AG10803 (cell line): Measurements from ENCODE around the gene CCDC144A.
A peak's percentile ranks its signal among the peaks of the same experiment; 100 is the strongest.
"Not testable (repeated sequence)": the region's sequence is repeated elsewhere in the genome, so short reads cannot be mapped to it uniquely, and the experiment has no call there.

Source experiments
- DNase-seq: peaks from one replicate; pipeline ENCODE4 v3.0.0; 2010; ENCODE audit warnings: low read depth
- H3K4me3 ChIP-seq: 2 replicates; pipeline ENCODE4 v1.5.1; 2011; ENCODE audit warnings: mild to moderate bottlenecking, low read length, control low read depth
- TF ChIP-seq, protein P1 (sequence below): conservative IDR thresholded peaks from 2 replicates; pipeline ENCODE4 v1.5.1; 2011; ENCODE audit warnings: mild to moderate bottlenecking, low read length, control low read depth, inconsistent platforms

CCDC144A gene, protein sequence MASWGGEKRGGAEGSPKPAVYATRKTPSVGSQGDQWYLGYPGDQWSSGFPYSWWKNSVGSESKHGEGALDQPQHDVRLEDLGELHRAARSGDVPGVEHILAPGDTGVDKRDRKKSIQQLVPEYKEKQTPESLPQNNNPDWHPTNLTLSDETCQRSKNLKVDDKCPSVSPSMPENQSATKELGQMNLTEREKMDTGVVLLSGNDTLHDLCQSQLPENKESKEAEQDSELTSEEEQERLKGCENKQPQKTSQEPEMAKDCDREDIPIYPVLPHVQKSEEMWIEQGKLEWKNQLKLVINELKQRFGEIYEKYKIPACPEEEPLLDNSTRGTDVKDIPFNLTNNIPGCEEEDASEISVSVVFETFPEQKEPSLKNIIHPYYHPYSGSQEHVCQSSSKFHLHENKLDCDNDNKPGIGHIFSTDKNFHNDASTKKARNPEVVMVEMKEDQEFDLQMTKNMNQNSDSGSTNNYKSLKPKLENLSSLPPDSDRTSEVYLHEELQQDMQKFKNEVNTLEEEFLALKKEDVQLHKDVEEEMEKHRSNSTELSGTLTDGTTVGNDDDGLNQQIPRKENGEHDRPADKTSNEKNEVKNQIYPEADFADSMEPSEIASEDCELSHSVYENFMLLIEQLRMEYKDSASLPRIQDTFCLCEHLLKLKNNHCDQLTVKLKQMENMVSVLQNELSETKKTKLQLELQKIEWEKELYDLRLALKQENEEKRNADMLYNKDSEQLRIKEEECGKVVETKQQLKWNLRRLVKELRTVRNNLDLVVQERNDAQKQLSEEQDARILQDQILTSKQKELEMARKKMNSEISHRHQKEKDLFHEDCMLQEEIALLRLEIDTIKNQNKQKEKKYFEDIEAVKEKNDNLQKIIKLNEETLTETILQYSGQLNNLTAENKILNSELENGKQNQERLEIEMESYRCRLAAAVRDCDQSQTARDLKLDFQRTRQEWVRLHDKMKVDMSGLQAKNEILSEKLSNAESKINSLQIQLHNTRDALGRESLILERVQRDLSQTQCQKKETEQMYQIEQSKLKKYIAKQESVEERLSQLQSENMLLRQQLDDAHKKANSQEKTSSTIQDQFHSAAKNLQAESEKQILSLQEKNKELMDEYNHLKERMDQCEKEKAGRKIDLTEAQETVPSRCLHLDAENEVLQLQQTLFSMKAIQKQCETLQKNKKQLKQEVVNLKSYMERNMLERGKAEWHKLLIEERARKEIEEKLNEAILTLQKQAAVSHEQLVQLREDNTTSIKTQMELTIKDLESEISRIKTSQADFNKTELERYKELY (N-terminal part only)

DNA sequence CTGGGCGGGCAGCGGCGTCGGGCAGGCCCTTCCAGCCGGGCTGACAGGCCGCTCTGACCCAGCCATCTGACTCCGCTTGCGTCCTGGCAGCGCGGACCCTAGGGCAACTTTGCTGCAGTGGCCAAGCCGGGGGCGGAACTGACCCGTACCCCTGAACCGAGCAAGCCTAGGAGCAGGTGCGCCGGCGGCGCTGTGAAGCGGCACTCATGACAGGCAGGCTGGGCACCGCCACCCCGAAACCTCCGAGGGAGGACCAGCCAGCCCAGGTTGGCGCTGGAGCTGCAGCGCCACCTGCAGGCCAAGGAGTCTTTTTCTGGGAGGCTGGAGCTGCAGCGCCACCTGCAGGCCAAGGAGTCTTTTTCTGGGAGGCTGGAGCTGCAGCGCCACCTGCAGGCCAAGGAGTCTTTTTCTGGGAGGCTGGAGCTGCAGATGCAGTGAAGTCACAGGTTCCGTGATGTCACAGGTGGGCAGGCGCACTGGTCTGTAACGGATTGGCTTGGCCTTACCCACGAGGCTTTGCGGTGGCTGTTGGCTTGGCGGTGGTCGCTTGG lies at the start of gene CCDC144A:
Gene CCDC144A (plus strand): TSS at position 511 of the 551 bp plus-strand sequence. CDS start 160 bp downstream, outside the sequence.
- not testable (repeated sequence) for DNase-seq, H3K4me3 ChIP-seq

DNA sequence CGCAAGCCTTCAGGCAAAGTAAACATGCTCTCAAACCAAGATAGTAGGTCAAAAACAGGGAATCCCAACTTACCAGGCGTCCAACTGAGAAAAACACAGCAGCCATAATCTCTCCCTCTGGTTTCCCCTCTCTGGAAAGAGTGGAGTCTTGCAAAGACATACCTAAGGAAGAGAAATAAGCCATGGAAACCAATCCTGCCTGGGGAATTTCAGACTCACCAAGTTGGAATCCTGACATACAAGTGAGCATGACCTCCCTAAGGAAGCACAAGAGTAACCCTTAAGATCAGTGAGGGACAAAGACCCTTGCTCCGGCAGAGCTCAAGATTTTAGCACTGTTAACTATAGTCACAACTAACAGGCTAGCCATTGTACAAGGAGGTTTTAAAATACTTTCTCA lies 40.5 kb upstream of the CCDC144A start:
- H3K4me3 ChIP-seq: no peak overlapping the region
- DNase-seq: no peak
- TF ChIP-seq, protein P1, sequence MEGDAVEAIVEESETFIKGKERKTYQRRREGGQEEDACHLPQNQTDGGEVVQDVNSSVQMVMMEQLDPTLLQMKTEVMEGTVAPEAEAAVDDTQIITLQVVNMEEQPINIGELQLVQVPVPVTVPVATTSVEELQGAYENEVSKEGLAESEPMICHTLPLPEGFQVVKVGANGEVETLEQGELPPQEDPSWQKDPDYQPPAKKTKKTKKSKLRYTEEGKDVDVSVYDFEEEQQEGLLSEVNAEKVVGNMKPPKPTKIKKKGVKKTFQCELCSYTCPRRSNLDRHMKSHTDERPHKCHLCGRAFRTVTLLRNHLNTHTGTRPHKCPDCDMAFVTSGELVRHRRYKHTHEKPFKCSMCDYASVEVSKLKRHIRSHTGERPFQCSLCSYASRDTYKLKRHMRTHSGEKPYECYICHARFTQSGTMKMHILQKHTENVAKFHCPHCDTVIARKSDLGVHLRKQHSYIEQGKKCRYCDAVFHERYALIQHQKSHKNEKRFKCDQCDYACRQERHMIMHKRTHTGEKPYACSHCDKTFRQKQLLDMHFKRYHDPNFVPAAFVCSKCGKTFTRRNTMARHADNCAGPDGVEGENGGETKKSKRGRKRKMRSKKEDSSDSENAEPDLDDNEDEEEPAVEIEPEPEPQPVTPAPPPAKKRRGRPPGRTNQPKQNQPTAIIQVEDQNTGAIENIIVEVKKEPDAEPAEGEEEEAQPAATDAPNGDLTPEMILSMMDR: no peak

DNA sequence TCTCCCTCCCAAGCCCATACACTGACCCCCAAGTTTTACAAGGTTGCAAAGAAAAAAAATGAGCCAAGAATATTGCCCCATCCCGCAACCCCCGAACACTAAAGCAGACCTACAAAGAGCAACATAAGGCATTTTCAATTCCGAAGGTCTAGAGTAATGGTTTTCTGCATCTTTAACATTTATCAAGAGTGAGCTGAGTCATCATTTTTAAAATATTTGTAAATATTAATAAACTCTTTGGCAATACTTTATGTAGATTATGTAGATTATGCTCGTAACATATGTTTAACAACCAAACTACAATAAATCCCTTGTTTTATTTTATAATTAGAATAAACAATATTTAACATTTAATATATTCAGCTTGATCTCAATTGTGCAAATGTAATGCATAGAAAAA lies 37.8 kb upstream of the CCDC144A start:
- TF ChIP-seq, protein P1: no peak
- H3K4me3 ChIP-seq: peak overlapping the region; percentile 65
- DNase-seq: no peak

DNA sequence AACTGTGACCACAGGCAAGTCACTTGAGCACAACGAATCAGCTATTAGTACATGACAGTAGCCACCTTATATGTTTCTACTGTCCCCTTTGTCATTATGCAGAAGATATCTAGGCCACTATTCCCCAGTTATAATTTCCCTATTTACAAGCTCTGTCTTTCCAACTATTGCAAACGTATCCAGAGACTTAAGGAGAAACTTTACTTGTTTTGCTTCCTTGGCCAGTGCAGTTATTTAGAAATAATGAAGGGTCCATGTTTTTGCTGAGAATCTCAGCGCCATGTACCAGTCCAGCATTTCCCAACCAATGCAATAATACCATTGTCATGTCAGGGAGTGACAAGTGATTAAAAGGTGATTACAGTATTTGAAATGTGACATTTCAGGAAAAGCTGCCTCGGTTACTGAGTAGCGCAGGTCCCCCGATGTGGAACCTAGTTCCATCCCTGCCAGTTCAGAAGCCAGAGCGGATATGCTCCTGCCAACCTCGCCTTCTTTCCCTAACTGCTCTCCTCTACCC lies 37.1 kb upstream of the CCDC144A start:
- no peak for DNase-seq
- TF ChIP-seq, protein P1: no peak
- H3K4me3 ChIP-seq: peak overlapping the region; percentile 65

DNA sequence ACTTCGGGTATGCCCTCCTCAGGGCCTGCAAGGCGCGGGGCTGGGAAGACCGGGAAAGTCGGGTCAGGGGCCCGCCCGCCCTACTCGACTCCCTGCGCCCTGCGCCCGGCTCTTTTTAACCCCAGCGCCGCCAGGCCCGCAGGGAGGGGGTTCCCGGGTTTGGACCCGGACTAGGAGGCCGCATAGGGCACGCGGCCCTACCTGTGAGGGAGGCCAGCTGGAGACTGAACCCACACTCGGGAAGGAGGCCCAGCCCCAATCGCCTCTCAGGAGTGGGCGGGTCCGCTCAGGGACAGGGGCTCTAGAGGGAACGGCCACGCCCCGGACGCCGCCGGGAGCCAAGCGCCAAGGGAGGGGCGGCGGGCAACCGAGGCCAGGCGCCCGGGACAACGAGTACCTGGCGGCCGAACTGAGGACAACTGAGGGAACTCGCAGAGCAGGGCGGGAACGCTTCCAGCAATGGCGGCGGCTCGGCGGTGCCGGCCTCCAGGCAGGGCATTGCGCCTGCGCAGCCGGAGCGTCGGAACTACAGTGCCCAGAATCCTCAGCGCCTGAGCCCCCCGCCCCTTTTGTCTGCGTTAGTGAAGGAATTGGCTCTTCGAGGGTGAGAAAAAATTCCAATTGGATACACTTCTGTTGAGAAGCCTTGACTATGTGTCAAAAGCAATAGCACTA lies 36.5 kb upstream of the CCDC144A start, which contains the start of gene ZNF624:
Gene ZNF624 (minus strand): TSS at position 484 of the 675 bp plus-strand sequence.
- peak; percentile 85 for DNase-seq
- TF ChIP-seq, protein P1: no peak
- peak within 1 kb of the TSS; percentile 65 for H3K4me3 ChIP-seq

DNA sequence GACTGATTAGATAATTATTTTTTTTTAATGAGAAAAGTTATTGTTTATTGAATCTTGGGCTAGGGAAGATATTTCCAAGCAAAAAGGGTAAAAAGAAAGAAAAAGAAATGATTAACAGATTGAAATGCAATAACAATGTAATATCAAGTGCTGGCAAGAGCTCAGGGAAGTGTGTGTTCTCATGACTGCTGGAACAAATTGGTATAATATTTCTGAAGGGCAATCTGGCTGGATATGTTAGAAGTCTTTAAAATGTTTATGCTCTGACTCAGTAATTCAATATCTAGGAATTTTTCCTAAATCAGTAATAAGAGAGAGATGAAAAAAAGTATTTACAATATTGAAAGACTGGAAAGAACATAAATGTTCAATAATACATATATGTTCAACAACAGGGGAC lies 28.8 kb upstream of the CCDC144A start:
- TF ChIP-seq, protein P1: no peak
- DNase-seq: no peak

More for the DNA sequence above, 28.8 kb upstream of the CCDC144A start:
- no peak overlapping the region for H3K4me3 ChIP-seq
